ENCODE measurements around the gene MAP3K6.

- TF ChIP-seq CTCF (IDR thresholded peaks at IDR 0.05; ENCODE audit: low read depth, low read length, missing input control) (no peak), REST (IDR thresholded peaks at IDR 0.05) (no peak), GABPA (IDR thresholded peaks at IDR 0.05 in 1 of 2, conservative IDR thresholded peaks at IDR 0.05 in 1 of 2) (no peak), MAX (IDR thresholded peaks at IDR 0.05) (no peak), RAD21 (IDR thresholded peaks at IDR 0.05) (no peak)
These were observed 41.4 kb upstream of the MAP3K6 start for GRCh38 chr1:27408151-27408550.

Data from liver (tissue), 3 donors.